Lung (tissue), 12 donors: Measurements from ENCODE around the gene SULT1B1. TPM values are rescaled to one million over a fixed set of nuclear protein-coding genes. Genes with fewer than 3 reads are reported as not detected.

Source experiments
- ATAC-seq: fragments of 200-7000 bp; cut with Tn5 transposase; one replicate; pipeline ENCODE4 v1.9.1; 2020; ENCODE audit warnings: moderate number of reproducible peaks; ENCODE audit not compliant: insufficient read depth, low FRiP score
- DNase-seq, 3 donors: peaks; one replicate each; pipeline ENCODE4 v3.0.0-alpha.2; 2013 to 2017
- H3K27ac ChIP-seq, 2 donors: one replicate each; pipeline ENCODE4 v1.5.1; 2013; ENCODE audit warnings: mild to moderate bottlenecking in 2 of 2, moderate library complexity in 2 of 2, control low read depth in 1 of 2, inconsistent platforms in 1 of 2, low read depth in 1 of 2, low read length in 1 of 2
- H3K27me3 ChIP-seq, 3 donors: one replicate each; pipeline ENCODE4 v1.5.1; 2013; ENCODE audit warnings: low read length in 2 of 3; ENCODE audit not compliant: control insufficient read depth in 3 of 3, insufficient read depth in 3 of 3
- H3K36me3 ChIP-seq, 4 donors: one replicate each; pipeline ENCODE4 v1.5.1; 2013; ENCODE audit warnings: low read length in 4 of 4, mild to moderate bottlenecking in 1 of 4, moderate library complexity in 1 of 4; ENCODE audit not compliant: control insufficient read depth in 4 of 4, insufficient read depth in 4 of 4
- H3K4me1 ChIP-seq, 5 donors: one replicate each; pipeline ENCODE4 v1.5.1; 2013; ENCODE audit warnings: low read length in 5 of 5, mild to moderate bottlenecking in 2 of 5, moderate library complexity in 1 of 5; ENCODE audit not compliant: control insufficient read depth in 5 of 5, insufficient read depth in 5 of 5
- H3K4me3 ChIP-seq: one replicate; pipeline ENCODE4 v1.5.1; 2013; ENCODE audit warnings: mild to moderate bottlenecking, control low read depth, moderate library complexity
- H3K9ac ChIP-seq, 2 donors: one replicate each; pipeline ENCODE4 v1.5.1; 2013; ENCODE audit warnings: low read length in 2 of 2, control low read depth in 1 of 2; ENCODE audit not compliant: insufficient read depth in 1 of 2
- H3K9me3 ChIP-seq, 4 donors: one replicate each; pipeline ENCODE4 v1.5.1; 2013; ENCODE audit warnings: low read length in 3 of 4, mild to moderate bottlenecking in 1 of 4, moderate library complexity in 1 of 4; ENCODE audit not compliant: control insufficient read depth in 4 of 4, insufficient read depth in 3 of 4
- WGBS, 2 donors: extraction: QIAGEN DNeasy Blood & Tissue Kit; methylation state at CpG; one replicate each; pipeline ENCODE4 v1.1.7; 2013; 5-methylcytosine and 5-hydroxymethylcytosine counted together
- polyA plus RNA-seq, 2 donors: library from polyadenylated mRNA; stranded (reverse); fragments of 200-250 nt; gene quantifications; one replicate each; pipeline ENCODE4 v1.2.1, GENCODE V29; 2013
- total RNA-seq, 2 donors: library from RNA; depleted of rRNA in 1 of 2; stranded (reverse); fragments of >200 nt in 1 of 2; gene quantifications; one replicate each; pipeline ENCODE4 v1.2.1, GENCODE V29; 2014 to 2021
- TF ChIP-seq, protein P1 (sequence below): IDR thresholded peaks from 2 replicates; pipeline ENCODE4 v1.5.1; 2012; ENCODE audit warnings: mild to moderate bottlenecking; ENCODE audit errors: control extremely low read depth, extremely low read depth
- donor health status: control.
- donor health status: control.
- donor health status: Bipolar disorder and iron deficiency.
- donor health status: healthy.
- donor health status: DM: yes; HTN: yes; CAD: no.

Gene SULT1B1
- total and polyA plus RNA-seq, 4 donors: 1.0 to 11.0 (median 6.0) TPM

- no peak overlapping the region for H3K9ac ChIP-seq
These were observed 52.6 kb downstream of the SULT1B1 start for GRCh38 chr4:69707807-69708206.

GRCh38 chr4:69702201-69702600 lies 58.2 kb downstream of the SULT1B1 start:
- Histone ChIP-seq H3K27ac (no peak overlapping the region), H3K36me3 (no peaks in the 10 kb centered on the region), H3K9ac (no peak overlapping the region), H3K4me1 (no peaks in the 10 kb centered on the region), H3K27me3 (no peaks in the 10 kb centered on the region), H3K4me3 (no peak overlapping the region), H3K9me3 (peaks cover 0 to 4% (median 2%) of the 10 kb centered on the region in 4 donors)
- DNase-seq (no peak), ATAC-seq (no peak)
- WGBS, 2 donors: 90 to 93% methylated on average over 3 of the region's 3 CpGs
- TF ChIP-seq, protein P1, sequence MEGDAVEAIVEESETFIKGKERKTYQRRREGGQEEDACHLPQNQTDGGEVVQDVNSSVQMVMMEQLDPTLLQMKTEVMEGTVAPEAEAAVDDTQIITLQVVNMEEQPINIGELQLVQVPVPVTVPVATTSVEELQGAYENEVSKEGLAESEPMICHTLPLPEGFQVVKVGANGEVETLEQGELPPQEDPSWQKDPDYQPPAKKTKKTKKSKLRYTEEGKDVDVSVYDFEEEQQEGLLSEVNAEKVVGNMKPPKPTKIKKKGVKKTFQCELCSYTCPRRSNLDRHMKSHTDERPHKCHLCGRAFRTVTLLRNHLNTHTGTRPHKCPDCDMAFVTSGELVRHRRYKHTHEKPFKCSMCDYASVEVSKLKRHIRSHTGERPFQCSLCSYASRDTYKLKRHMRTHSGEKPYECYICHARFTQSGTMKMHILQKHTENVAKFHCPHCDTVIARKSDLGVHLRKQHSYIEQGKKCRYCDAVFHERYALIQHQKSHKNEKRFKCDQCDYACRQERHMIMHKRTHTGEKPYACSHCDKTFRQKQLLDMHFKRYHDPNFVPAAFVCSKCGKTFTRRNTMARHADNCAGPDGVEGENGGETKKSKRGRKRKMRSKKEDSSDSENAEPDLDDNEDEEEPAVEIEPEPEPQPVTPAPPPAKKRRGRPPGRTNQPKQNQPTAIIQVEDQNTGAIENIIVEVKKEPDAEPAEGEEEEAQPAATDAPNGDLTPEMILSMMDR: no peak

More at GRCh38 chr4:69707807-69708206, 52.6 kb downstream of the SULT1B1 start:
- Histone ChIP-seq H3K4me1 (no peaks in the 10 kb centered on the region), H3K27ac (no peak overlapping the region), H3K27me3 (no peaks in the 10 kb centered on the region), H3K9me3 (peaks cover 0 to 2% (median 0%) of the 10 kb centered on the region in 4 donors), H3K4me3 (no peak overlapping the region), H3K36me3 (no peaks in the 10 kb centered on the region)
- DNase-seq (no peak), ATAC-seq (no peak)
- TF ChIP-seq, protein P1: no peak

DNA sequence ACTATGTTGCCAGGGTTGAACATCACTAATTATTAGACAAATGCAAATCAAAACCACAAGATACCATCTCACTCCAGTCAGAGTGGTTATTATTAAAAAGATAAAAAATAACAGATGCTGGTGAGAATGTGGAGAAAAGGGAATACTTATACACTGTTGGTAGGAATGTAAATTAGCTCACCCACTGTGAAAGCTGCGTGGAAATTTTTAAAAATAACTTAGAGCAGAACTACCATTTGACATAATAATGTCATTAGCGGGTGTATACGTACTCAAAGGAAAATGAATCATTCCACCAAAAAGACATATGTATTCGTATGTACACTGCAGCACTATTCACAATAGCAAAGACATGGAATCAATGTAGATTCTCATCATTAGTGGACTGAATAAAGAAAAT lies 58.7 kb downstream of the SULT1B1 start:
- Histone ChIP-seq H3K36me3 (no peaks in the 10 kb centered on the region), H3K27ac (no peak overlapping the region), H3K4me3 (no peak overlapping the region), H3K4me1 (no peaks in the 10 kb centered on the region), H3K9me3 (peaks cover 0 to 4% (median 2%) of the 10 kb centered on the region in 4 donors), H3K9ac (no peak overlapping the region), H3K27me3 (no peaks in the 10 kb centered on the region)
- TF ChIP-seq, protein P1: no peak
- DNase-seq: no peak
- WGBS, 2 donors: 93% methylated on average over 4 of the region's 4 CpGs
- no peak for ATAC-seq

DNA sequence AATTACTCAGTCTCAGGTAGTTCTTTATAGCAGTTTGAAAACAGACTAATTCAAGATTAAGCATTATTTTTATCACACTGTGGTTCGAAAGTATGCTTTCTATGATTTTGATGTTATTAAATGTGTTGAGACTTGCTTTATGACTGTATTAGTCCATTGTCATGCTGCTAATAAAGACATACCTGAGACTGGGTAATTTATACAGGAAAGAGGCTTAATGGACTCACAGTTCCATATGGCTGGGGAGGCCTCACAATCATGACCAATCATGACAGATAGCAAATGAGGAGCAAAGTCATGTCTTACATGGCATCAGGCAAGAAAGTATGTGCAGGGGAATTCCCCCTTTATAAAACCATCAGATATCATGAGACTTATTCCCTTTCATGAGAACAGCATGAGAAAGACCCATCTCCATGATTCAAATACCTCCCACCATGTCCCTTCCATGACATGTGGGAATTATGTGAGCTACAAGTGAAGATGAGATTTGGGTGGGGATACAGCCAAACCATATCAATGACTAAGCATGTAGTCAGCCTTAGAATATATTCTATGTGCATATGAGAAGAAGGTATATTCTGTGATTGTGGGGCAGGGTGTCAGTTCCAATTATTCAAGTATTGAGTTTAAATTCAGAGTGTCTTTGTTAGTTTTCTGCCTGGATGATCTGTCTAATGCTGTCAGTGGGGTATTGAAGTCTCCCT lies 62.7 kb downstream of the SULT1B1 start:
- ATAC-seq (no peak), DNase-seq (no peak)
- TF ChIP-seq, protein P1: no peak
- Histone ChIP-seq H3K27ac (no peak overlapping the region), H3K27me3 (no peaks in the 10 kb centered on the region), H3K36me3 (no peaks in the 10 kb centered on the region), H3K4me3 (no peak overlapping the region), H3K9ac (no peak overlapping the region), H3K4me1 (no peaks in the 10 kb centered on the region), H3K9me3 (peaks cover 0 to 4% (median 2%) of the 10 kb centered on the region in 4 donors)
- 96 to 100% methylated on average over 1 of the region's 1 CpG for WGBS, 2 donors
